Activated CD4-positive, alpha-beta T cell treated with anti-CD3 and anti-CD28 coated beads, Interleukin-2, Interleukin-6, amounts not matched to agents 100 ng/mL and 50 ng/mL, durations not matched to agents 16 hours and 8 hours (primary cell): ENCODE data around the gene DBT.

Experiments
- DNase-seq: peaks from one replicate; pipeline ENCODE4 v3.0.0-alpha.2; 2020

The DBT gene

GRCh38 chr1:100184536-100184935 is 65.1 kb downstream of the DBT start:
- DNase-seq = peak; percentile 1

DNA sequence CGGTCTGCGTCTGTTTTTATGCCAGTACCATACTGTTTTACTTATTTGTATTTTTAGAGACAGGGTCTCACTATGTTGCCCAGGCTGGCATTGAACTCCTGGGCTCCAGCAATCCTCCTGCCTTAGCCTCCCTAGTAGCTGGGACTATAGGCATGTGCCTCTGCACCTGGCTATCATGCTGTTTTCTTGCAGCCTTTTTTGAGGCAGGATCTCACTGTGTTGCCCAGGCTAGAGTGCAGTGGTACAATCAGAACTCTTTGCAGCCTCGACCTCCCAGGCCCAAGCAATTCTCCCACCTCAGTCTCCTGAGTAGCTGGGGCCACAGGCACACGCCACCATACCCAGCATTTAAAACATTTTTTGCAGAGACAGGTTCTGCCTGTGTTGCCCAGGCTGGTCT is 66.3 kb downstream of the DBT start:
- DNase-seq = no peak

- DNase-seq = no peak
Measured at GRCh38 chr1:100178091-100178490, 71.5 kb downstream of the DBT start, which contains the start of gene LRRC39. TSS of gene LRRC39 (minus strand) at chr1:100178256. CDS start at chr1:100168516, 9,740 bp downstream.

DNA sequence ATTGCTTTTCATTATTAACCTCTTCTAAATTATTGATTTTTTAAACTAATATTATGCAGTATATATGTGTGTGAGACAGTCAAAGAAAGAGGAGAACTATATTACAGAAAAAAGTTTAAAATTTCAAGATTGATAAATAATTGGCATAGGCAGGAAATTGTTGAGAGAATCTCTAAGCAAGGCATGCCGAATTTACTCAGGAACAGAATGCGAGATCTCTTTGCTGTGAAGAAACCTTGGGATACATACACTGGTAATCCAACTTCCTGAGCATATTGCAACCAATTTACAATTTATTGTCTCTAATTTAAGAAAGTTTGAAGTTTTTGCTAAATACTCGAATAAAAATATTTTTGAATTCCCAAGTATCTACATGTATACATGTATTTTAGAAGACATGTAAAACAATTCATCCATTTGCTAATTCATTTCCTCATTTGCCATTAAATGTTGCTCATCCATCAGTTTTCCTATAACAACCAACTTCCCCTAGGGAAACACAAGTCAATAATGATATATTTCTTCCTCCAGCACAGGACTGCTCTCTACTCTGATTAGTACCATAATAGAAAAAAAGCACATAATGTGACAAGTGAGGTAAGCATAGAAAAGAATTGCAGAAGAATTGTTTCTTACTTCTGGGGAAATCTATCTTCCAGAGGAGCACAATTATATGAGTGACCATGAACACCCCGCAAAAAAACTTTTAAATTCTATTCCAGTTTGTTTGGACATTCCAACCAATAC is 72.2 kb downstream of the DBT start:
- no peak for DNase-seq

GRCh38 chr1:100168051-100168450 is 81.6 kb downstream of the DBT start:
- DNase-seq = no peak

- DNase-seq = no peak
Measured at GRCh38 chr1:100164702-100165101, 84.9 kb downstream of the DBT start.

- DNase-seq = no peak
Measured at GRCh38 chr1:100164216-100164615, 85.4 kb downstream of the DBT start.

- DNase-seq = no peak
Measured at GRCh38 chr1:100162881-100163280, 86.8 kb downstream of the DBT start.

DNA sequence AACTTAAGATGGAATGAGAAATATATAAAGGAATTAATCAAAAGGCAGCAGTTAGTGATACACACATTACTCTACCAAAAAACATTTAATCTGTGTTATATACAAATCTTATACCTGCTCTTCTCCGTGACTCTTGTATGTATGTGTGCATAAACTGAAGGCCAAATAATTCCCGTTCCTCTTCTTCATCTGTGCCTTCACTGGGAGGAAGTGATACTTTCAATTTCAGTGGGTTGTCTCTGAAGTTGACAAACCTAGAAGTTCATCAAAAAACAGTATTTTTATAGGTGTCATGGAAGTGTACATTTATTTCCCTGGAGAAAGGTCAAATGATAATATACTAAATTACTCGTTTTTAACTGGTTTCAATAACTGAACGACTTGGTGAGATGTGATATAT is 97.4 kb downstream of the DBT start:
- peak; percentile 4 for DNase-seq

GRCh38 chr1:100151679-100152078 is 98.0 kb downstream of the DBT start:
- no peak for DNase-seq

- DNase-seq = no peak
Measured at GRCh38 chr1:100147875-100148274, 101.8 kb downstream of the DBT start.

DNA sequence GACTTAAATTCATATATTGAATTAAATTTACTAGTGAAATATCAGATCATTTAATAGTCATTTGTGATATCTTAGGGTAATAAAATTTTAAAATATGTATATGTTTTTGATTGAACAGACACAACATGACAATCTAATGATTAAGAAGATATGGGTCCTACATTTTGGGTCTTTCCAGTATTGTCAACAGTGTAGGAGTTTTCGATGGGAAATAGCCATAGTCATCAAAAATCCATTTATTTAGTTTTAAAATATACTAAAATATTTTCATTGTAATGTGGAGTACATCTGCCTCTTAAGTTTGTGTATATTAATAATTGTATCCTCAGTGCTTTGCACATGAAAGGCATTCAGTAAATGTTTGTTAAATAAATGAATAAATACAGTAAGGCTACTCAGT is 102.7 kb downstream of the DBT start:
- DNase-seq = no peak

DNA sequence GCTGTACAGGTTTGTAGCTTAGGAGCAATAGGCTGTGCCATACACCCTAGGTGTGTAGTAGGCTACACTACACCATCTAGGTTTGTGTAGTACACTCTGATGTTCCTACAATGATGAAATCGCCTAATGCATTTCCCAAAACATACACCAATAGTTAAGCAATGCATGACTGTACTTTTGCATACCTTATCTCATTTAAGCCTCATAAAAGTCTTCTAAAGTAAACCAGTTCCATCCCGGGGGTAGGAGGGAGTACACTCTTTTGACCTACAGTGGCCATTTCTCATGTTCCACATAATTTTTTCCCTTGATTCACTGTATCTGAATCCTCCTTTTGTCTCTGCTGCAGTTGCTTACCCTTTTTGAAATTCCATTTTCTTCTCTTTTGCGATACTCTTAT is 104.5 kb downstream of the DBT start:
- DNase-seq = no peak

- no peak for DNase-seq
Measured at GRCh38 chr1:100142343-100142742, 107.3 kb downstream of the DBT start.

- no peak for DNase-seq
Measured at GRCh38 chr1:100141192-100141591, 108.4 kb downstream of the DBT start.

GRCh38 chr1:100137602-100138001 is 112.0 kb downstream of the DBT start:
- DNase-seq = no peak
